NCI-H2196 treated with DMSO at 0.1 percent for 48 hours (cell line): ENCODE measurements around the gene NSG1.
"Not testable (repeated sequence)": the region's sequence is repeated elsewhere in the genome, so short reads cannot be mapped to it uniquely, and the experiment has no call there.

Source experiments
- DNase-seq: peaks from one replicate; lab custom pipeline; 2025; ENCODE audit not compliant: unreplicated experiment; lab: John Stamatoyannopoulos, UW

The NSG1 gene

DNA sequence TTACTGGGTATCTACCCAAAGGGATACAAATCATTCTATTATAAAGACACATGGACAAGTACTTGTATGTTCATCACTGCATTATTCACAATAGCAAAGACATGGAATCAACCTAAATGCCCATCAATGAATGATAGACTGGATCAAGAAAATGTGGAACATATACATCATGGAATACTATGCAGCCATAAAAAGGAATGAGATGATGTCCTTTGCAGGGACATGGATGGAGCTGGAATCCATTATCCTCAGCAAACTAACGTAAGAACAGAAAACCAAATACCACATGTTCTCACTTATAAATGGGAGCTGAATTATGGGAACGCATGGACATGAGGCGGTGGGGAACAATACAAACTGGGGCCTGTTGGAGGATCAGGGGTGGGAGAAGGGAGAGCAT is 78.3 kb downstream of the NSG1 start:
- DNase-seq = not testable (repeated sequence)
